ENCODE measurements around the gene NAPA.

The NAPA gene

DNA sequence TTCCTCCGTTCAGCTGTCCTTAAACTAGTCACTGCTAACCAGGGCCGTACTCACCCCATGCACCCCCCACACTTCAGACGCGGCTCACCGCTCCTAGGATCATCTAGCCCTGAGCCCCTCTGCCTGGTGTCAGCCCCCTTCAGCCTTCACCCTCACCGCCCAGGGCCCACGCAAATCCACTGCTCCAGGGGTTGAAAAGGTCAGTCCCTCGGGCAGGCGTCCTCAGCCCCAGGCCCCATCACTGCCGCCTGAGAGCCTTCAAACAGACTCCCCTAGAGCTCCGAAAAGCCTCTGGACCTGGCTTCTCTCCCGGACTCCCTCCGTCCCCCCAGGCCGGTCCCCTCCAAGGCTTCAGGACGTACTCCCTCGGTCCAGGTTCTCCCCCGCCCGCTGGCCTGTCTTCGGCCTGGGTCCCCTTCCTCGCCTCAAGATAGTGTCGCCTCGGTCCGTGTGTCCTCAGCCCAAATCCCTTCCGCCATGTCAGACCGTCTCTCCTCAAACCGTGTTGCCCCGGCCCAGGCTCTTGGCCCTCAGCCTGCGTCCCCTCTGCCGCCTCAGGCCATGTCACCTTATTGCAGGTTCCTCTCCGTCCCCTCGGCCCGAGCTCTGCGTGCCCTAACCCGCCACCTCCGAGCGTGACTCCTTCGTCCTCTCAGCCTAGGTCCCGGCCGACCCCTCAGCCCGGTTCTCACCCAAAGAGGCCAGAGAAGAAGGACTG lies 553 bp downstream of the NAPA start:
- in situ Hi-C loops (cut with HindIII; ENCODE audit: low pct_ligation_motif_present, low sequenced_read_pairs) = no loop called here
- H3K4me3 ChIP-seq (ENCODE audit: low read depth, low read length) = peak overlapping the region; percentile 100
- H3K27ac ChIP-seq = peak overlapping the region; percentile 91
- TF ChIP-seq, protein P1, sequence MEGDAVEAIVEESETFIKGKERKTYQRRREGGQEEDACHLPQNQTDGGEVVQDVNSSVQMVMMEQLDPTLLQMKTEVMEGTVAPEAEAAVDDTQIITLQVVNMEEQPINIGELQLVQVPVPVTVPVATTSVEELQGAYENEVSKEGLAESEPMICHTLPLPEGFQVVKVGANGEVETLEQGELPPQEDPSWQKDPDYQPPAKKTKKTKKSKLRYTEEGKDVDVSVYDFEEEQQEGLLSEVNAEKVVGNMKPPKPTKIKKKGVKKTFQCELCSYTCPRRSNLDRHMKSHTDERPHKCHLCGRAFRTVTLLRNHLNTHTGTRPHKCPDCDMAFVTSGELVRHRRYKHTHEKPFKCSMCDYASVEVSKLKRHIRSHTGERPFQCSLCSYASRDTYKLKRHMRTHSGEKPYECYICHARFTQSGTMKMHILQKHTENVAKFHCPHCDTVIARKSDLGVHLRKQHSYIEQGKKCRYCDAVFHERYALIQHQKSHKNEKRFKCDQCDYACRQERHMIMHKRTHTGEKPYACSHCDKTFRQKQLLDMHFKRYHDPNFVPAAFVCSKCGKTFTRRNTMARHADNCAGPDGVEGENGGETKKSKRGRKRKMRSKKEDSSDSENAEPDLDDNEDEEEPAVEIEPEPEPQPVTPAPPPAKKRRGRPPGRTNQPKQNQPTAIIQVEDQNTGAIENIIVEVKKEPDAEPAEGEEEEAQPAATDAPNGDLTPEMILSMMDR (IDR thresholded peaks at IDR 0.05; ENCODE audit: low read depth, low read length, missing control alignments) = no peak
- H3K36me3 ChIP-seq (replicated peaks) = peaks cover 3% of the 10 kb centered on the region
- DNase-seq = no peak
- H3K27me3 ChIP-seq (replicated peaks) = no peaks in the 10 kb centered on the region

DNA sequence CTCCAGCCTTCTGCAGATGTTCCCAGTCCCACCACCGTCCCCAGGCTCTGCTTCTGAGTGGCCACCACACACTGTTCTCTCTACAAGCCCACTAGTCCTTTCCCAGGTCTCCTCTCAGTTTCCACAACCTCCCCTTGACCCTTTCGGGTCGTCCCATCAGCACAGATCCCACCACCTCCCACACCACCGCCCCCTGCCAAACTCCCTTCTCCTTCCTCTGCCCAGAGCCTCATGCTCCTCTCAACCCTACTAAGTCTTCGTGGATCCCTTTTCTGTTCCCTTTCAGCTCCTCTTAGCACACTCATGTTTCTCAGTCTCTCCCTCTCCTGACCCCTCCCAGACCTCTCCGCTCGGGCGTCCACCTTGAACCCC lies 1.9 kb downstream of the NAPA start:
- no peak overlapping the region for H3K27ac ChIP-seq
- in situ Hi-C loops (cut with HindIII; ENCODE audit: low pct_ligation_motif_present, low sequenced_read_pairs) = no loop called here
- H3K36me3 ChIP-seq (replicated peaks) = peaks cover 3% of the 10 kb centered on the region
- TF ChIP-seq, protein P1 (IDR thresholded peaks at IDR 0.05; ENCODE audit: low read depth, low read length, missing control alignments) = no peak
- H3K4me3 ChIP-seq (ENCODE audit: low read depth, low read length) = no peak overlapping the region
- H3K27me3 ChIP-seq (replicated peaks) = no peaks in the 10 kb centered on the region
- no peak for DNase-seq

DNA sequence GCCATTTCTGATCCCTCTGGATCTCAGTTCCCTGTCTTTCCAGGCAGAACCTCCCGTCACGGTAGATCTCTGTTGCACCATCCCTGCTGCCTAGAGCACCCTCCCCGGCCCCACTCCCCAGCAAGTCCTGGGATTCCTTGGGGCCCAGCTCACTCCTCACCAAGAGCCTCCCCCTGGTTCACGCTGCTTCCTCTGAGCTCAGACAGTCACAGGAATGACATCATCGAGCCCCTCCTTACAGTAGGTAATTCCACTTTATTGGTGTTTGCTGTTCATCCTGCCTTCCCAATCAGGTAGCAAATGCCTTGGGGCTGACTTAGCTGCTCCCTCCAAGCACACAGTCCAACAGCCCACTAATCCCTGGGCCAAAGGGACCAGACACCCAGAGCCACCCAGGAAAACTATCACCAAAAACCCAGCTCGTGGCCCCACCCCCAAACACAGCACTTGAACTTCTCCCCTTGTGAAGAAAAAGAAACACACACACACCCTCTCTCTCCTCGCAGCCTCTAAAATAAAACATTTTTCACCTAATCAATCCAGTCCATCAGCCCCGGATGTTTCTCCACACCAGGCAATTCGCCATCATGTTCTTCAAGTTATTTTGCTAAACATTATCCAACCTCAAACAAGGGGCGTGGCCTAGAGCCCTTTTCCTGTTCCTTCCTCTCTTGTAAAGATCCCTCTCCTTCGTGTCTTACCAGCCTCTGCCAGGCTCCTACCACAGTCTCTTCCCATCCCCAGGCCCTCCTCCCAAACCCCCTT lies 2.5 kb downstream of the NAPA start:
- Histone ChIP-seq H3K36me3 (replicated peaks) (peaks cover 3% of the 10 kb centered on the region), H3K4me3 (ENCODE audit: low read depth, low read length) (no peak overlapping the region), H3K27me3 (replicated peaks) (no peaks in the 10 kb centered on the region), H3K27ac (no peak overlapping the region)
- in situ Hi-C loops (cut with HindIII; ENCODE audit: low pct_ligation_motif_present, low sequenced_read_pairs) = no loop called here
- no peak for DNase-seq
- TF ChIP-seq, protein P1 (IDR thresholded peaks at IDR 0.05; ENCODE audit: low read depth, low read length, missing control alignments) = no peak

DNA sequence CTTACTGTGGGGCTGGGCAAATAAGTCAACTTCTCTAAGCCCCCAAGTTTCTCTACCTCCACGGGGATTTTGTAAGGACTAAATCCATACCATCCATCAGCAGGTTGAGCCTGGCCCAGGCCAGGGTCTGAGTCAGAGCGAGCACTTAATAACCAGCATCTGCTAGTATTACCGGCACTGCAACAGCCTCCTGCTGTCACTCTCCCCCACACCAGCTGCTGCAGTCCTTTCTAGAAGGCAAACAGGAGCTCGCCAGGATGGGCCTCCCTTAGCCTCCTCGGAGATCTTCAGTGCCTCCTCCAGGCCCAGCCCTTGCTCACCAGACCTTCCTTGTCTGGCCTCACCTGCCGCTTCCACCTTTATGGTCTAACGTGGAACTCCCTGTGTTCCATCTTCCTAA lies 3.2 kb downstream of the NAPA start:
- Histone ChIP-seq H3K4me3 (ENCODE audit: low read depth, low read length) (no peak overlapping the region), H3K36me3 (replicated peaks) (peaks cover 3% of the 10 kb centered on the region), H3K27ac (no peak overlapping the region), H3K27me3 (replicated peaks) (no peaks in the 10 kb centered on the region)
- in situ Hi-C loops (cut with HindIII; ENCODE audit: low pct_ligation_motif_present, low sequenced_read_pairs) = no loop called here
- DNase-seq = no peak
- TF ChIP-seq, protein P1 (IDR thresholded peaks at IDR 0.05; ENCODE audit: low read depth, low read length, missing control alignments) = no peak

DNA sequence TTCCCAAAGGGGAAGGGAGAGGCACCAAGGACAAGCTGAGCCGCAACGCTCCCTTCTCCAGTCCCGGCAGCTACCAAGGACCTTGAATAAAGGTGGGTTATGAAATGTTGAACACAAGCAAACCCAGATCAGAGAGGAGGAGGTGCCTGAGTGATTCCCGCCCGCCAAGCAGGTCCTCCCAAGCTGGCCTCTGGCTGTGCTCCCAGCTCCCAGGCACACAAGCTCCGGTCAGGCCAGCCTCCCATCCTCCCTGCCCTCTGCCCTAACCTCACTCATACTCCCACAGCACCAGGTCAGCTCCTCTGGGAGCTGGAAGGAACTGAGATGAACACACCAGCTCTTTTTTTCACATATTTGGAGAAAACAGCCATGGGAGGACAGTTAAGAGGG lies 3.7 kb downstream of the NAPA start:
- H3K36me3 ChIP-seq (replicated peaks) = peaks cover 3% of the 10 kb centered on the region
- in situ Hi-C loops (cut with HindIII; ENCODE audit: low pct_ligation_motif_present, low sequenced_read_pairs) = no loop called here
- no peak overlapping the region for H3K27ac ChIP-seq
- H3K4me3 ChIP-seq (ENCODE audit: low read depth, low read length) = no peak overlapping the region
- DNase-seq = no peak
- H3K27me3 ChIP-seq (replicated peaks) = no peaks in the 10 kb centered on the region
- TF ChIP-seq, protein P1 (IDR thresholded peaks at IDR 0.05; ENCODE audit: low read depth, low read length, missing control alignments) = no peak

All from brain microvascular endothelial cell (primary cell).